ENCODE results near the gene DYNC2H1.

The DYNC2H1 gene

DNA sequence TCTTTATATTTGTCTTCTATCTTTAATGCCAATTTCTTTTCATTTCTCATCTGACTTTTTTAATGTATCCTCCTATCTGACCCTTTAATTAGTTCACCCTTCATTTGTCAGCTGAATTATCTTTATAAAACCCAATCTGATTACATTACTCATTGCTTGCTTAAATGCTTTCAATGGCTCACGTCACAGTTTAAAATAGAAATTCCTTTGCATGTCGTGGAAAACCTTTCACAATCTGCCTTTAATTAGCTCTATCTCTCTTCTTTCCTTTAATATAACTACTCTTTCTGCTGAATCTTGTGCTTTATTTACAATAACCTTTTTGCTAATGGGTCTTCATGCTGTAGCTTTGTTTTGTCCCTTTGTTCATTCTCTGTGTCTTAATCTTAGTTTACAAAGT lies 125.7 kb downstream of the DYNC2H1 start:
- TF ChIP-seq, protein P1, sequence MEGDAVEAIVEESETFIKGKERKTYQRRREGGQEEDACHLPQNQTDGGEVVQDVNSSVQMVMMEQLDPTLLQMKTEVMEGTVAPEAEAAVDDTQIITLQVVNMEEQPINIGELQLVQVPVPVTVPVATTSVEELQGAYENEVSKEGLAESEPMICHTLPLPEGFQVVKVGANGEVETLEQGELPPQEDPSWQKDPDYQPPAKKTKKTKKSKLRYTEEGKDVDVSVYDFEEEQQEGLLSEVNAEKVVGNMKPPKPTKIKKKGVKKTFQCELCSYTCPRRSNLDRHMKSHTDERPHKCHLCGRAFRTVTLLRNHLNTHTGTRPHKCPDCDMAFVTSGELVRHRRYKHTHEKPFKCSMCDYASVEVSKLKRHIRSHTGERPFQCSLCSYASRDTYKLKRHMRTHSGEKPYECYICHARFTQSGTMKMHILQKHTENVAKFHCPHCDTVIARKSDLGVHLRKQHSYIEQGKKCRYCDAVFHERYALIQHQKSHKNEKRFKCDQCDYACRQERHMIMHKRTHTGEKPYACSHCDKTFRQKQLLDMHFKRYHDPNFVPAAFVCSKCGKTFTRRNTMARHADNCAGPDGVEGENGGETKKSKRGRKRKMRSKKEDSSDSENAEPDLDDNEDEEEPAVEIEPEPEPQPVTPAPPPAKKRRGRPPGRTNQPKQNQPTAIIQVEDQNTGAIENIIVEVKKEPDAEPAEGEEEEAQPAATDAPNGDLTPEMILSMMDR (IDR thresholded peaks at IDR 0.05) = no peak

DNA sequence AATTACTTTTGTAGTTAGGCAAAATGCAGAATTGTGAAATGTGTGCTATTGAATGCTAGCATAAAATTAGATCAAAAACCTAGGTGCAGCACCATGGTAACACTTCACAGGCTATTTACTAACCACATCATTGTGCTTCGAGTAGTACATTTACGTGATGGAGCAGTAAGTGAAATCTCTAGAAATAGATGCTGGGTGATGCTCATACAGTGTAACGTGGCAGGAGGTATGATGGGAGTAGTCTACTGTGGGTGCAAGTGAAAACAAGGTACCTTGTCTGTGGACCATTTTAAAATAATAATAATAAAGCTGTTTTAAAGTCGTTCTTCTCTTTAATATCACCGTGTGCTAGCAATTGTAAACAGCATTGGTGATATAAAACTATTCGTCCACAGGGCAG lies 132.3 kb downstream of the DYNC2H1 start:
- TF ChIP-seq, protein P1 (IDR thresholded peaks at IDR 0.05) = no peak

DNA sequence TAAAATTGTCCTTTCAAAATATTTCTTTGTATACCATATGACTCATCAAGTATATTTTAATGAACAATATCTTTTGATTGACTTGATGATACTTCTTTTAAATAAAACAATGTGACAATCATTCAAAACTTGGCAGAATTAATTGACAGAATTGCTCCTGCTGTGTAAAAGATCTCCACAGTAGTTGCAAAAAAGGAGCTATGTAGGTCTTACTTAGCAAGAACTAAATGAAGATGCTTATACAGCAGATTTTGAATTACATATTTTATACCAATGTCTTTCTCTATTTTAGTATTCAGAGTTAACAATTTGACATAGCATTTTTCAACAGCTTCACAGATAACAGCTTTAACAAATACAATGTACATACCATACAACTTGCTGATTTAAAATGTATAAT lies 144.9 kb downstream of the DYNC2H1 start:
- TF ChIP-seq, protein P1 (IDR thresholded peaks at IDR 0.05) = no peak

DNA sequence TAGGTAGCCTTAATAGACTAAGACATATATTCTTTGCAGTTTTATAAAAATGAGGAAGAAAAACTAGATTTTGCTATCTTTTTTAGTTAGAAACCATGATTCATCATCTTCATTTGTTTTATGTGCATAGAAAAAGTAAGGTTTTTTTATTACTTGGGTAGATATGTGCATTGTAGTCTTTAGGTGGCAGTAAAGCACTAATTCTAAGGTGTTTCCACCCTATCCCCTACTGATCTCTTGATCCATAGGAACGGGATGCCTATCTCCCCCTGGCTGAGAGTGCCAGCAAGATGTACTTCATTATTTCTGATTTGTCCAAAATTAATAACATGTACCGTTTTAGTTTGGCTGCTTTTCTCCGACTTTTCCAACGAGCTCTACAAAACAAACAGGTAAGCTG lies 148.1 kb downstream of the DYNC2H1 start:
- TF ChIP-seq, protein P1 (IDR thresholded peaks at IDR 0.05) = peak; percentile 61

DNA sequence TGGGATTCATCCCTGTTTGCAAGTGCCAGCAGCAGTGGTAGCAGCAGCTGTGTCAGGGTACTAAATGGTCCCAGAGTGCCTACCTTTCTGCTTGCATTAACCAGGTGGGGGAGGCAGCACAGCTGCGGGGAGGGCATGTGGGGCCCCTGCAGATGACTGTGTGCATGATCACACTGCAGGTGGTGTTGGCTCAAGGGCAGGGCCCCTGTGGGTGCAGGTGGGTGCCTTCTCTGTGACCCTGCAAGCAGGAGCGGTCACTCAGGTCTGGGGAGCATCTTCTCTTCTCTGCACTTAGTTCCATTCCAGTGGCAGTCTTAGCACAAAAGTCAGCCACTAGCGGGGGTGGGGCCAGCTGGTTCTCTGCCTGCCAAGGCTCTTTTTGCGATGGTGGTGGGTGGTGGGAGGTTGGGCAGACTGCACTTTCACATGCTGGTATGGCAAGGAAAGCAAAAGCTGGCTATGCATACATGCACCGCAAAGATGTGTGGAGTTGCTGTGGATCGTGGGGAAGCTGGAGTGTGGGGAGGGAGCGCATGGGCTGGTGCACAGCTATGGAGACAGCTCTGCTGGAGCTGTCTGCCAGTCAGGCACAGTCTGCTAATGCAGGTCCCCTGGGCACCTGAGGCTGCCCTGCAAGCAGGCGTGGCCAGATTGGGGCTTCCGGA lies 157.1 kb downstream of the DYNC2H1 start:
- TF ChIP-seq, protein P1 (IDR thresholded peaks at IDR 0.05) = no peak

DNA sequence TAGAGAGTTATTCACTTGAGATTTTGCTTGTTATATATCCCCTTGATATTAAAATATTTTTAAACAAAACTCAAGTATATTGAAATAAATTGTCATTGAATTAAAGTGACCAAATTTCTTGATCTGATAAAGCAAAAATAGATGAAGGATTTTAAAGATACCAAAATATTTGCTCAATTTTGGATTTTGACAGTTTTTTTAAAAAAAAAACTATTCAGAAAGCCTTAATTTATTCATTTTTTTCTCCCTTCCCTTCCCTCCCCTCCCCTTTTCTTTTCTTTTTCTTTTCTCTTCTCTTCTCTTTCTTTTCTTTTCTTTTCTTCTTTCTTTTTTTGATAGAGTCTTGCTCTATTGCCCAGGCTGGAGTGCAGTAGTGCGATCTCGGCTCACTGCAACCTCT lies 163.7 kb downstream of the DYNC2H1 start:
- TF ChIP-seq, protein P1 (IDR thresholded peaks at IDR 0.05) = no peak

DNA sequence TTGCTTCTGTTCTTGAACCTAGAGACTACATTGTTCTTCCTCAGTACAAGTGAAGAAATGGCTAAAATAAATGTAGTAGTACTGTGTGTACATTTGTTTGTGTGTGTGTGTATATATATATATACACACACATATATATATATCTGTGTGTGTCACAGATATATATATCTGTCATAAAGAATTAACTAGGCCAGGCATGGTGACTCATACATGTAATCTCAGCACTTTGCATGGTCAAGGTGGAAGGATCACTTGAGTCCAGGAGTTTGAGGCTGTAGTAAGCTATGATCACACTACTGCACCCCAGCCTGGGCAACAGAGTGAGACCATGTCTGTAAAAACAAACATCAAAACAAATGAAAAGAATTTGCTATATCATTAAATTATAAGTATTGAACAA lies 164.8 kb downstream of the DYNC2H1 start:
- TF ChIP-seq, protein P1 (IDR thresholded peaks at IDR 0.05) = no peak

DNA sequence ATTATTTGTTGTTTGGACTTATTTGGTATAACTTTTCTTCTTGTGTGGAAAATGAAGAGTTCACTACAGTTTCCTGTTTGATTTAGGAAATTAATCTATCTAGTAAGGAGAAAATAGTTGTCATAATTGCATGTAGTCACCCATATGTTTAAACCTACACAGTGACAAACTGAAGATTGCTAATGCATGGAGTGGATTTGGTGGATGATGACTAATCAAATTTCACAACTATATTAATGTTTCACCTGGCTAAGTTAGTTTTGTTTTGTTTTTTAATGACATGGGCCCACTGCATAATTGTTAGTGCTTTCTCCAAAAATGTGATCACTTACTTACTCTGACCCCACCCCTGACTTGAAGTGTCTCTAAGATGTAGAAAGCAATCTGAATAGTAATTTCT lies 170.6 kb downstream of the DYNC2H1 start:
- TF ChIP-seq, protein P1 (IDR thresholded peaks at IDR 0.05) = no peak

Data from LNCAP (cell line).